HepG2 (cell line): ENCODE measurements around the gene PLET1. TPM values are rescaled to one million over a fixed set of nuclear protein-coding genes. Genes with fewer than 3 reads are reported as not detected.

Experiments used
- ATAC-seq: fragments of 200-7000 bp; cut with Tn5 transposase; 3 replicates; pipeline ENCODE4 v1.9.1; 2020; ENCODE audit warnings: mild to moderate bottlenecking, moderate library complexity
- BruUV-seq: library from RNA; stranded (reverse); fragments of 400-500 nt; replicated peaks from 2 replicates; lab custom pipeline; 2021; lab: Mats Ljungman, UMichigan
- CTCF ChIA-PET: fragments of 300-600 bp; formaldehyde crosslinking; extraction: SDS; loops from one replicate; lab custom pipeline; 2021; ENCODE audit warnings: low total read pairs, inconsistent platforms, low intra/inter-chr PET ratio; lab: Yijun Ruan, JAX
- POLR2A ChIA-PET: fragments of 350-600 bp; sonication (Branson Sonifier 250); formaldehyde crosslinking; loops from one replicate; lab custom pipeline; 2020; ENCODE audit warnings: antibody characterized with exemption, inconsistent platforms; lab: Yijun Ruan, JAX
- DNase-seq: peaks from one replicate; pipeline ENCODE4 v3.0.0-alpha.2; 2015; ENCODE audit warnings: low spot score
- FAIRE-seq: peaks from 3 replicates; lab custom pipeline; 2011; peaks lifted over from hg19 to GRCh38; lab: Jason Lieb, UNC
- H2AFZ ChIP-seq: one replicate; pipeline ENCODE4 v1.6.1; 2011; ENCODE audit warnings: low read length, inconsistent platforms
- H3K27ac ChIP-seq: fragments of 300-600 bp; 3 replicates; pipeline ENCODE4 v1.8.0; 2011; ENCODE audit warnings: mixed run types, mild to moderate bottlenecking, mixed read lengths, low read length, inconsistent platforms; ENCODE audit not compliant: insufficient read depth; ENCODE audit errors: extremely low read length
- H3K27me3 ChIP-seq, 2 experiments: fragments of 200-600 bp in 1 of 2; 2 replicates in 1 of 2; 3 replicates in 1 of 2; pipeline versions ENCODE4 v1.6.0 to v1.8.0; 2011; ENCODE audit warnings: low read length in 2 of 2, mild to moderate bottlenecking in 2 of 2, moderate library complexity in 2 of 2, inconsistent platforms in 1 of 2; ENCODE audit not compliant: insufficient read depth in 2 of 2, control insufficient read depth in 1 of 2
- H3K36me3 ChIP-seq, 2 experiments: fragments of 200-600 bp in 1 of 2; replicated peaks in 1 of 2; 2 replicates in 1 of 2; 3 replicates in 1 of 2; pipeline versions ENCODE4 v1.5.1 to v1.8.0; 2011; ENCODE audit warnings: low read length in 2 of 2, inconsistent platforms in 1 of 2; ENCODE audit not compliant: insufficient read depth in 2 of 2, control insufficient read depth in 1 of 2
- H3K4me1 ChIP-seq: 2 replicates; pipeline ENCODE4 v1.5.1; 2012; ENCODE audit warnings: low read length, inconsistent platforms; ENCODE audit not compliant: insufficient read depth
- H3K4me2 ChIP-seq: 2 replicates; pipeline ENCODE4 v1.6.0; 2011; ENCODE audit warnings: low read depth, low read length, inconsistent platforms
- H3K4me3 ChIP-seq, 3 experiments: fragments of 200-600 bp in 1 of 3; sonication (generic), shearing (Covaris generic) in 1 of 3; replicated peaks in 1 of 3; 2 replicates each; pipeline ENCODE4 v1.5.1; 2011 to 2016; ENCODE audit warnings: low read length in 3 of 3, inconsistent platforms in 2 of 3, low read depth in 2 of 3, mild to moderate bottlenecking in 2 of 3, control low read depth in 1 of 3, mixed read lengths in 1 of 3; ENCODE audit not compliant: insufficient read depth in 1 of 3
- H3K79me2 ChIP-seq: one replicate; pipeline ENCODE4 v1.6.1; 2011; ENCODE audit warnings: low read length, inconsistent platforms; ENCODE audit not compliant: insufficient read depth
- H3K9ac ChIP-seq: 2 replicates; pipeline ENCODE4 v1.6.0; 2011; ENCODE audit warnings: mild to moderate bottlenecking, low read depth, low read length, inconsistent platforms; ENCODE audit not compliant: insufficient read depth
- H3K9me3 ChIP-seq: 2 replicates; pipeline ENCODE4 v1.5.1; 2012; ENCODE audit warnings: mild to moderate bottlenecking, low read length
- H4K20me1 ChIP-seq: 2 replicates; pipeline ENCODE4 v1.6.0; 2011; ENCODE audit warnings: inconsistent platforms, mild to moderate bottlenecking, low read length, moderate library complexity; ENCODE audit not compliant: insufficient read depth
- FOXP1 ChIP-seq, 2 experiments: fragments of 450-650 bp in 1 of 2; IDR thresholded peaks; 2 replicates each; pipeline ENCODE4 v1.6.1; 2017 to 2018; ENCODE audit warnings: antibody characterized with exemption in 1 of 2
- SRF ChIP-seq: IDR thresholded peaks from 2 replicates; pipeline ENCODE4 v1.6.1; 2011; ENCODE audit warnings: mild to moderate bottlenecking, low read depth, low read length, moderate library complexity
- ZNF296 ChIP-seq: sonication (generic); formaldehyde crosslinking; conservative IDR thresholded peaks from 2 replicates; pipeline ENCODE4 v1.5.0; 2020; ENCODE audit warnings: mild to moderate bottlenecking, missing genetic modification reagents
- ZNF337 ChIP-seq: sonication (generic); formaldehyde crosslinking; IDR thresholded peaks from 2 replicates; pipeline ENCODE4 v1.5.1; 2020; ENCODE audit warnings: missing genetic modification reagents, low read depth, mild to moderate bottlenecking, borderline replicate concordance
- ZNF660 ChIP-seq: sonication (generic); formaldehyde crosslinking; IDR thresholded peaks from 2 replicates; pipeline ENCODE4 v1.5.1; 2020; ENCODE audit warnings: mild to moderate bottlenecking, low read depth, missing genetic modification reagents, borderline replicate concordance
- ZNF761 ChIP-seq: sonication (generic); formaldehyde crosslinking; conservative IDR thresholded peaks from 2 replicates; pipeline ENCODE4 v1.4.0; 2020; ENCODE audit warnings: mild to moderate bottlenecking, missing genetic modification reagents
- ZNF781 ChIP-seq: sonication (generic); formaldehyde crosslinking; IDR thresholded peaks from 2 replicates; pipeline ENCODE4 v1.5.1; 2020; ENCODE audit warnings: borderline replicate concordance, mild to moderate bottlenecking, missing genetic modification reagents; ENCODE audit errors: not compliant biosample characterization
- WGBS: methylation state at CpG from one replicate; pipeline ENCODE4 v1.1.6; 2017; ENCODE audit warnings: low lambda C conversion rate; 5-methylcytosine and 5-hydroxymethylcytosine counted together
- in situ Hi-C: cut with HindIII; loops from 2 replicates; pipeline ENCODE4 v1.10.0; 2017; ENCODE audit warnings: low pct_unique_long_range_greater_than_20kb; ENCODE audit not compliant: extremely low pct_ligation_motif_present
- intact Hi-C: fragments of 100-400 bp; cut with micrococcal nuclease; formaldehyde crosslinking; loops from one replicate; pipeline ENCODE4 v1.10.0; 2022; ENCODE audit not compliant: unreplicated experiment
- polyA plus RNA-seq, 8 experiments: library from polyadenylated mRNA; depleted of rRNA in 3 of 8; stranded (reverse) in 7 of 8; unstranded in 1 of 8; fragments of >200 nt; fragmentation: Illumina TruSeq in 4 of 8; extraction: Trizol in 4 of 8; gene quantifications; 2 replicates each; pipeline versions ENCODE4 v1.2.1 to v1.2.3, GENCODE V29; 2011 to 2016; ENCODE audit warnings: low read depth in 4 of 8, missing spikeins in 1 of 8, mixed read lengths in 1 of 8; ENCODE audit not compliant: insufficient read depth in 1 of 8
- total RNA-seq, 5 experiments: library from RNA; depleted of rRNA; stranded (reverse); fragments of >200 nt; fragmentation: Illumina TruSeq; extraction: Trizol; gene quantifications; 2 replicates each; pipeline ENCODE4 v1.2.3, GENCODE V29; 2016; ENCODE audit warnings: low read depth in 1 of 5
- TF ChIP-seq, protein P1 (sequence below): sonication (generic); formaldehyde crosslinking; IDR thresholded peaks from 2 replicates; pipeline ENCODE4 v1.4.0; 2020; ENCODE audit warnings: missing genetic modification reagents, borderline replicate concordance
- TF ChIP-seq, protein P2 (sequence below): sonication (generic); formaldehyde crosslinking; IDR thresholded peaks from 2 replicates; pipeline ENCODE4 v1.5.1; 2020; ENCODE audit warnings: missing genetic modification reagents, mild to moderate bottlenecking, borderline replicate concordance
- TF ChIP-seq, protein P3 (sequence below): sonication (generic); formaldehyde crosslinking; IDR thresholded peaks from 2 replicates; pipeline ENCODE4 v1.4.0; 2020; ENCODE audit warnings: mild to moderate bottlenecking, missing genetic modification reagents
- TF ChIP-seq, protein P4 (sequence below): sonication (generic); formaldehyde crosslinking; IDR thresholded peaks from 2 replicates; pipeline ENCODE4 v1.4.0; 2020; ENCODE audit warnings: mild to moderate bottlenecking, missing genetic modification reagents

Gene PLET1
- total and polyA plus RNA-seq, 2 of the 13 experiments (the other 11 are each of a cell fraction or from before 2014, with no cell fraction given), result not detected

DNA sequence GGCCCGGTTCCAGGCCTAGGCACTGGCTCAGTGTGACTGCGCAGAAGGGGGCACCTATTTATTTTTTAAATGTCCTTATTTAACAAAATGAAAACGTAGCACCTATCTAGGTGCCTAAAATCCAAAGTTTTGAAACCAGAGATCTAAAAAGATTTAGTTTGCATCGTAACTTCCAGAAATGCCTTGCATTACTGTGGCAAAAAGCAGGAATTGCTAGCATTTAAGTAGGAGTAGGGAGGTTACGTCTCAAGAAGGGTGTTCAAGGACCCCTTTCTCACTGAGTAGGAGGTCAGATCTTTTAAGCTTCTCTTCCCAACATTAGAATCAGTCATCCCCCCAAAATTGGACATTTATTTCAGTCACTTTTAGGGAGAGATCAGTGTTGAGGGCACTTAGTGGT is 7.7 kb upstream of the PLET1 start:
- Histone ChIP-seq H3K4me2 (no peak overlapping the region), H2AFZ (no peak overlapping the region), H3K4me1 (peaks cover 36% of the 10 kb centered on the region), H3K79me2 (no peaks in the 10 kb centered on the region), H3K4me3 (no peak overlapping the region), H3K9me3 (no peaks in the 10 kb centered on the region), H3K27ac (no peak overlapping the region), H3K9ac (no peak overlapping the region), H3K27me3 (no peaks in the 10 kb centered on the region), H3K36me3 (no peaks in the 10 kb centered on the region), H4K20me1 (no peaks in the 10 kb centered on the region)
- in situ Hi-C loops, result no loop called here
- no peak for TF ChIP-seq ZNF781 (CRISPR knock-in tag)
- TF ChIP-seq SRF, result no peak
- no peak for TF ChIP-seq ZNF337
- TF ChIP-seq ZNF296 (CRISPR knock-in tag), result no peak
- TF ChIP-seq FOXP1 (IDR thresholded peaks at IDR 0.05), result no peak
- no peak for TF ChIP-seq FOXP1 (CRISPR knock-in tag; IDR thresholded peaks at IDR 0.05)
- TF ChIP-seq, protein P1, sequence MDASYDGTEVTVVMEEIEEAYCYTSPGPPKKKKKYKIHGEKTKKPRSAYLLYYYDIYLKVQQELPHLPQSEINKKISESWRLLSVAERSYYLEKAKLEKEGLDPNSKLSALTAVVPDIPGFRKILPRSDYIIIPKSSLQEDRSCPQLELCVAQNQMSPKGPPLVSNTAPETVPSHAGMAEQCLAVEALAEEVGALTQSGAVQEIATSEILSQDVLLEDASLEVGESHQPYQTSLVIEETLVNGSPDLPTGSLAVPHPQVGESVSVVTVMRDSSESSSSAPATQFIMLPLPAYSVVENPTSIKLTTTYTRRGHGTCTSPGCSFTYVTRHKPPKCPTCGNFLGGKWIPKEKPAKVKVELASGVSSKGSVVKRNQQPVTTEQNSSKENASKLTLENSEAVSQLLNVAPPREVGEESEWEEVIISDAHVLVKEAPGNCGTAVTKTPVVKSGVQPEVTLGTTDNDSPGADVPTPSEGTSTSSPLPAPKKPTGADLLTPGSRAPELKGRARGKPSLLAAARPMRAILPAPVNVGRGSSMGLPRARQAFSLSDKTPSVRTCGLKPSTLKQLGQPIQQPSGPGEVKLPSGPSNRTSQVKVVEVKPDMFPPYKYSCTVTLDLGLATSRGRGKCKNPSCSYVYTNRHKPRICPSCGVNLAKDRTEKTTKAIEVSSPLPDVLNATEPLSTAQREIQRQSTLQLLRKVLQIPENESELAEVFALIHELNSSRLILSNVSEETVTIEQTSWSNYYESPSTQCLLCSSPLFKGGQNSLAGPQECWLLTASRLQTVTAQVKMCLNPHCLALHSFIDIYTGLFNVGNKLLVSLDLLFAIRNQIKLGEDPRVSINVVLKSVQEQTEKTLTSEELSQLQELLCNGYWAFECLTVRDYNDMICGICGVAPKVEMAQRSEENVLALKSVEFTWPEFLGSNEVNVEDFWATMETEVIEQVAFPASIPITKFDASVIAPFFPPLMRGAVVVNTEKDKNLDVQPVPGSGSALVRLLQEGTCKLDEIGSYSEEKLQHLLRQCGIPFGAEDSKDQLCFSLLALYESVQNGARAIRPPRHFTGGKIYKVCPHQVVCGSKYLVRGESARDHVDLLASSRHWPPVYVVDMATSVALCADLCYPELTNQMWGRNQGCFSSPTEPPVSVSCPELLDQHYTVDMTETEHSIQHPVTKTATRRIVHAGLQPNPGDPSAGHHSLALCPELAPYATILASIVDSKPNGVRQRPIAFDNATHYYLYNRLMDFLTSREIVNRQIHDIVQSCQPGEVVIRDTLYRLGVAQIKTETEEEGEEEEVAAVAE (CRISPR knock-in tag), result no peak
- TF ChIP-seq, protein P2, sequence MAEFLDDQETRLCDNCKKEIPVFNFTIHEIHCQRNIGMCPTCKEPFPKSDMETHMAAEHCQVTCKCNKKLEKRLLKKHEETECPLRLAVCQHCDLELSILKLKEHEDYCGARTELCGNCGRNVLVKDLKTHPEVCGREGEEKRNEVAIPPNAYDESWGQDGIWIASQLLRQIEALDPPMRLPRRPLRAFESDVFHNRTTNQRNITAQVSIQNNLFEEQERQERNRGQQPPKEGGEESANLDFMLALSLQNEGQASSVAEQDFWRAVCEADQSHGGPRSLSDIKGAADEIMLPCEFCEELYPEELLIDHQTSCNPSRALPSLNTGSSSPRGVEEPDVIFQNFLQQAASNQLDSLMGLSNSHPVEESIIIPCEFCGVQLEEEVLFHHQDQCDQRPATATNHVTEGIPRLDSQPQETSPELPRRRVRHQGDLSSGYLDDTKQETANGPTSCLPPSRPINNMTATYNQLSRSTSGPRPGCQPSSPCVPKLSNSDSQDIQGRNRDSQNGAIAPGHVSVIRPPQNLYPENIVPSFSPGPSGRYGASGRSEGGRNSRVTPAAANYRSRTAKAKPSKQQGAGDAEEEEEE, result no peak
- TF ChIP-seq ZNF761 (CRISPR knock-in tag), result no peak
- TF ChIP-seq, protein P3, sequence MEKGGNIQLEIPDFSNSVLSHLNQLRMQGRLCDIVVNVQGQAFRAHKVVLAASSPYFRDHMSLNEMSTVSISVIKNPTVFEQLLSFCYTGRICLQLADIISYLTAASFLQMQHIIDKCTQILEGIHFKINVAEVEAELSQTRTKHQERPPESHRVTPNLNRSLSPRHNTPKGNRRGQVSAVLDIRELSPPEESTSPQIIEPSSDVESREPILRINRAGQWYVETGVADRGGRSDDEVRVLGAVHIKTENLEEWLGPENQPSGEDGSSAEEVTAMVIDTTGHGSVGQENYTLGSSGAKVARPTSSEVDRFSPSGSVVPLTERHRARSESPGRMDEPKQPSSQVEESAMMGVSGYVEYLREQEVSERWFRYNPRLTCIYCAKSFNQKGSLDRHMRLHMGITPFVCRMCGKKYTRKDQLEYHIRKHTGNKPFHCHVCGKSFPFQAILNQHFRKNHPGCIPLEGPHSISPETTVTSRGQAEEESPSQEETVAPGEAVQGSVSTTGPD (CRISPR knock-in tag), result no peak
- TF ChIP-seq ZNF660 (CRISPR knock-in tag), result no peak
- TF ChIP-seq, protein P4, sequence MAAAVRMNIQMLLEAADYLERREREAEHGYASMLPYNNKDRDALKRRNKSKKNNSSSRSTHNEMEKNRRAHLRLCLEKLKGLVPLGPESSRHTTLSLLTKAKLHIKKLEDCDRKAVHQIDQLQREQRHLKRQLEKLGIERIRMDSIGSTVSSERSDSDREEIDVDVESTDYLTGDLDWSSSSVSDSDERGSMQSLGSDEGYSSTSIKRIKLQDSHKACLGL (CRISPR knock-in tag), result no peak
- no peak for ATAC-seq
- ChIA-PET POLR2A (interaction anchor here (0.9 kb wide), 1 partner anchor 43 kb away, joined by 3 read pairs; the partner anchor contains the start of gene PTS), CTCF (no interaction called here)
- no peak for DNase-seq
- intact Hi-C loops, result no loop called here
- BruUV-seq, result no TSS peak
- WGBS, result 83% methylated on average over 5 of the region's 5 CpGs
- no peak for FAIRE-seq
